Midbrain (tissue), 1 donor: ENCODE results near the gene PROM2.

Source experiments
- DNase-seq: peaks from one replicate; lab custom pipeline; 2025; lab: John Stamatoyannopoulos, UW

The PROM2 gene

GRCh38 chr2:95323347-95324155, 49.3 kb downstream of the PROM2 start:
- DNase-seq = no peak

- no peak for DNase-seq
Measured at GRCh38 chr2:95325026-95325425, 50.8 kb downstream of the PROM2 start.

- DNase-seq = no peak
Measured at GRCh38 chr2:95325590-95326432, 51.6 kb downstream of the PROM2 start.

- no peak for DNase-seq
Measured at GRCh38 chr2:95326433-95327140, 52.3 kb downstream of the PROM2 start.

GRCh38 chr2:95327861-95328260, 53.6 kb downstream of the PROM2 start:
- no peak for DNase-seq

GRCh38 chr2:95328358-95329125, 54.3 kb downstream of the PROM2 start:
- DNase-seq = no peak

- no peak for DNase-seq
Measured at GRCh38 chr2:95329401-95329800, 55.2 kb downstream of the PROM2 start.

GRCh38 chr2:95329891-95330793, 55.9 kb downstream of the PROM2 start:
- peak; percentile 34 for DNase-seq

GRCh38 chr2:95330794-95331338, 56.6 kb downstream of the PROM2 start:
- no peak for DNase-seq

- DNase-seq = no peak
Measured at GRCh38 chr2:95331606-95332005, 57.4 kb downstream of the PROM2 start.

- no peak for DNase-seq
Measured at GRCh38 chr2:95332036-95332435, 57.8 kb downstream of the PROM2 start.

GRCh38 chr2:95333056-95333455, 58.8 kb downstream of the PROM2 start:
- no peak for DNase-seq

- DNase-seq = no peak
Measured at GRCh38 chr2:95333888-95334338, 59.7 kb downstream of the PROM2 start.

- no peak for DNase-seq
Measured at GRCh38 chr2:95334916-95335641, 60.8 kb downstream of the PROM2 start.

- no peak for DNase-seq
Measured at GRCh38 chr2:95336406-95336805, 62.2 kb downstream of the PROM2 start.

- DNase-seq = no peak
Measured at GRCh38 chr2:95337829-95338228, 63.6 kb downstream of the PROM2 start.
